Right lobe of liver (tissue), 4 donors: ENCODE measurements around the gene ATXN2.
"Not testable (repeated sequence)": the region's sequence is repeated elsewhere in the genome, so short reads cannot be mapped to it uniquely, and the experiment has no call there.

Experiments
- POLR2A ChIP-seq: fragments of 450-650 bp; IDR thresholded peaks from one replicate; pipeline ENCODE4 v1.6.1; 2017; ENCODE audit warnings: antibody characterized with exemption, mild to moderate bottlenecking
- TF ChIP-seq, protein P1 (sequence below), 4 donors: fragments of 200-600 bp in 3 of 4; fragments of 450-650 bp in 1 of 4; IDR thresholded peaks; one replicate each; pipeline versions ENCODE4 v1.5.1 to v1.8.0; 2016 to 2022; ENCODE audit warnings: antibody characterized with exemption in 4 of 4, mild to moderate bottlenecking in 2 of 4
- donor health status: DM: no; HTN: no; CAD: no.
- donor health status: DM: no; HTN: no; CAD: no.
- donor health status: DM: no; HTN: yes; CAD: no.

DNA sequence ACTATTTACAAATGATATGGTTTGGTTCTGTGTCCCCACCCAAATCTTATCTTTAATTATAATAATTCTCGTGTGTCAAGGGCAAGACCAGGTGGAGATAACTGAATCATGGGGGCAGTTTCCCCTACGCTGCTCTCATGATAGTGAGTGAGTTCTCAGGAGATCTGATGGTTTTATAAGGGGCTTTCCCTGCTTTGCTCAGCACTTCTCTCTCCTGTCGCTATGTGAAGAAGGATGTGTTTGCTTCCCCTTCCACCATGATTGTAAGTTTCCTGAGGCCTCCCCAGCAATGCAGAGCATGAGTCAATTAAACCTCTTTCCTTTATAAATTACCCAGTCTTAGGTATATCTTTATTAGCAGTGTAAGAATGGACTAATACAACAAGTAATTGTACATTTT lies 43.8 kb downstream of the ATXN2 start:
- TF ChIP-seq, protein P1, sequence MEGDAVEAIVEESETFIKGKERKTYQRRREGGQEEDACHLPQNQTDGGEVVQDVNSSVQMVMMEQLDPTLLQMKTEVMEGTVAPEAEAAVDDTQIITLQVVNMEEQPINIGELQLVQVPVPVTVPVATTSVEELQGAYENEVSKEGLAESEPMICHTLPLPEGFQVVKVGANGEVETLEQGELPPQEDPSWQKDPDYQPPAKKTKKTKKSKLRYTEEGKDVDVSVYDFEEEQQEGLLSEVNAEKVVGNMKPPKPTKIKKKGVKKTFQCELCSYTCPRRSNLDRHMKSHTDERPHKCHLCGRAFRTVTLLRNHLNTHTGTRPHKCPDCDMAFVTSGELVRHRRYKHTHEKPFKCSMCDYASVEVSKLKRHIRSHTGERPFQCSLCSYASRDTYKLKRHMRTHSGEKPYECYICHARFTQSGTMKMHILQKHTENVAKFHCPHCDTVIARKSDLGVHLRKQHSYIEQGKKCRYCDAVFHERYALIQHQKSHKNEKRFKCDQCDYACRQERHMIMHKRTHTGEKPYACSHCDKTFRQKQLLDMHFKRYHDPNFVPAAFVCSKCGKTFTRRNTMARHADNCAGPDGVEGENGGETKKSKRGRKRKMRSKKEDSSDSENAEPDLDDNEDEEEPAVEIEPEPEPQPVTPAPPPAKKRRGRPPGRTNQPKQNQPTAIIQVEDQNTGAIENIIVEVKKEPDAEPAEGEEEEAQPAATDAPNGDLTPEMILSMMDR (IDR thresholded peaks at IDR 0.05): not testable (repeated sequence)
- TF ChIP-seq POLR2A: not testable (repeated sequence)
